ENCODE data around the gene ATP1B1. TPM values are rescaled to one million over a fixed set of nuclear protein-coding genes. Genes with fewer than 3 reads are reported as not detected.

Gene ATP1B1
- total and polyA plus RNA-seq, 9 of the 15 experiments (the other 6 are each of a cell fraction or from before 2014, with no cell fraction given): 0.76 to 3.0 (median 1.7) TPM

GRCh38 chr1:169102567-169102966 lies 3.9 kb upstream of the ATP1B1 start (continued):
- no peak for TF ChIP-seq HEY1 (CRISPR knock-in tag; IDR thresholded peaks at IDR 0.05; ENCODE audit: borderline replicate concordance)

GRCh38 chr1:169103002-169103401 lies 3.5 kb upstream of the ATP1B1 start:
- Histone ChIP-seq H3K9ac (ENCODE audit: insufficient read depth in 1 of 2, low read depth in 2 of 2, low read length in 2 of 2) (no peak overlapping the region), H4K20me1 (replicated peaks; ENCODE audit: control insufficient read depth, insufficient read depth, low read length) (no peaks in the 10 kb centered on the region), H3K9me3 (replicated peaks; ENCODE audit: control insufficient read depth, insufficient read depth, low read depth, low read length) (no peaks in the 10 kb centered on the region), H3K4me2 (ENCODE audit: insufficient read depth, low read length) (no peak overlapping the region), H3K27ac (ENCODE audit: extremely low read depth, low read depth, low read length) (no peak overlapping the region), H3K9me1 (ENCODE audit: control insufficient read depth, insufficient read depth, low read length) (no peaks in the 10 kb centered on the region), H3K4me3 (no peak overlapping the region), H3K79me2 (ENCODE audit: control insufficient read depth, insufficient read depth, low read length) (no peaks in the 10 kb centered on the region), H3K36me3 (ENCODE audit: control insufficient read depth, insufficient read depth, low read length) (no peaks in the 10 kb centered on the region), H3K27me3 (ENCODE audit: control insufficient read depth in 2 of 2, insufficient read depth in 2 of 2, low read length in 2 of 2) (peaks cover 15 to 51% of the 10 kb centered on the region in 2 experiments), H3K4me1 (replicated peaks in 1 of 2; ENCODE audit: control insufficient read depth in 2 of 2, insufficient read depth in 2 of 2, low read length in 2 of 2) (peaks cover 3 to 18% of the 10 kb centered on the region in 2 experiments; a peak in 4 of 5 replicates), H2AFZ (ENCODE audit: low read depth, low read length) (no peak overlapping the region)
- ChIA-PET POLR2A (no interaction called here), CTCF (ENCODE audit: low intra/inter-chr PET ratio) (interaction anchor here (0.6 kb wide), 1 partner anchor 15 kb away, joined by 3 read pairs; no protein-coding TSS in a partner anchor)
- BruUV-seq (replicated peaks): no TSS peak
- FAIRE-seq (no peak), ATAC-seq (no peak), DNase-seq (ENCODE audit: extremely low read depth in 1 of 4, low spot score in 3 of 4) (no peak)
- 10% methylated on average over 5 of the region's 5 CpGs for WGBS (ENCODE audit: insufficient coverage, low coverage, missing lambda C conversion rate)
- intact Hi-C loops (cut with micrococcal nuclease) (loop anchor here (10.0 kb wide), 1 partner anchor 442 kb away; no protein-coding TSS in a partner anchor), in situ Hi-C loops (cut with MboI) (no loop called here)
- TF ChIP-seq TEAD2 (tag; IDR thresholded peaks at IDR 0.05) (no peak), FOXJ2 (tag; IDR thresholded peaks at IDR 0.05) (no peak), DNMT1 (IDR thresholded peaks at IDR 0.05) (no peak), ETV6 (IDR thresholded peaks at IDR 0.05; ENCODE audit: borderline replicate concordance in 1 of 2, low read depth in 2 of 2, low read length in 1 of 2) (no peak), ETV6 (CRISPR knock-in tag; IDR thresholded peaks at IDR 0.05; ENCODE audit: borderline replicate concordance) (no peak), HEY1 (CRISPR knock-in tag; IDR thresholded peaks at IDR 0.05; ENCODE audit: borderline replicate concordance) (no peak), HNRNPH1 (optimal IDR thresholded peaks at IDR 0.05; ENCODE audit: low read depth, low read length) (no peak), SNRNP70 (optimal IDR thresholded peaks at IDR 0.05; ENCODE audit: low read depth, low read length) (no peak), NFRKB (IDR thresholded peaks at IDR 0.05; ENCODE audit: low read depth) (no peak), ILK (tag; IDR thresholded peaks at IDR 0.05; ENCODE audit: borderline replicate concordance, low read depth) (no peak), ZNF445 (CRISPR knock-in tag; IDR thresholded peaks at IDR 0.05; ENCODE audit: low read depth) (no peak), LCOR (CRISPR knock-in tag; IDR thresholded peaks at IDR 0.05) (no peak), SRF (CRISPR knock-in tag; IDR thresholded peaks at IDR 0.05) (no peak), HDAC3 (IDR thresholded peaks at IDR 0.05; ENCODE audit: borderline replicate concordance, partially characterized antibody) (no peak), ARID4B (CRISPR knock-in tag; IDR thresholded peaks at IDR 0.05) (no peak), ZSCAN32 (CRISPR knock-in tag; IDR thresholded peaks at IDR 0.05) (no peak), HIVEP1 (CRISPR knock-in tag; IDR thresholded peaks at IDR 0.05) (no peak), RCOR1 (IDR thresholded peaks at IDR 0.05; ENCODE audit: borderline replicate concordance in 1 of 2, low read depth in 2 of 2, low read length in 2 of 2) (no peak), NBN (IDR thresholded peaks at IDR 0.05; ENCODE audit: low read depth) (no peak)
